ENCODE data around the gene PTPRE.

GRCh38 chr10:127963136-127963535, 56.2 kb downstream of the PTPRE start:
- TF ChIP-seq ZNF274 (IDR thresholded peaks at IDR 0.05; ENCODE audit: low read depth, low read length) (no peak), YY1 (IDR thresholded peaks at IDR 0.05; ENCODE audit: insufficient read depth, insufficient read length) (no peak), SUZ12 (IDR thresholded peaks at IDR 0.05; ENCODE audit: extremely low read depth, insufficient read depth, insufficient read length) (no peak)
